GM15510 (cell line): ENCODE results near the gene EFNA5.

ENCODE experiments used
- POLR2A ChIP-seq: IDR thresholded peaks from 3 replicates; pipeline ENCODE4 v1.6.1; 2011; ENCODE audit warnings: borderline replicate concordance; ENCODE audit not compliant: insufficient read length; ENCODE audit errors: extremely low read depth

Gene EFNA5

GRCh38 chr5:107510125-107510524 is 160.6 kb downstream of the EFNA5 start:
- TF ChIP-seq POLR2A: no peak

GRCh38 chr5:107508097-107508496 is 162.6 kb downstream of the EFNA5 start:
- no peak for TF ChIP-seq POLR2A

- no peak for TF ChIP-seq POLR2A
These were observed 164.8 kb downstream of the EFNA5 start for GRCh38 chr5:107505763-107506534.

GRCh38 chr5:107504424-107504823 is 166.3 kb downstream of the EFNA5 start:
- no peak for TF ChIP-seq POLR2A

- TF ChIP-seq POLR2A: no peak
These were observed 168.1 kb downstream of the EFNA5 start for GRCh38 chr5:107502676-107503060.

- TF ChIP-seq POLR2A: no peak
These were observed 168.6 kb downstream of the EFNA5 start for GRCh38 chr5:107501965-107502675.

GRCh38 chr5:107500840-107501239 is 169.9 kb downstream of the EFNA5 start:
- TF ChIP-seq POLR2A: no peak

- TF ChIP-seq POLR2A: no peak
These were observed 170.4 kb downstream of the EFNA5 start for GRCh38 chr5:107500347-107500746.

- TF ChIP-seq POLR2A: no peak
These were observed 171.0 kb downstream of the EFNA5 start for GRCh38 chr5:107499776-107500175.

- TF ChIP-seq POLR2A: no peak
These were observed 171.5 kb downstream of the EFNA5 start for GRCh38 chr5:107499237-107499636.

- TF ChIP-seq POLR2A: no peak
These were observed 174.3 kb downstream of the EFNA5 start for GRCh38 chr5:107496466-107496865.

GRCh38 chr5:107487056-107487542 is 183.6 kb downstream of the EFNA5 start:
- no peak for TF ChIP-seq POLR2A

GRCh38 chr5:107486489-107486888 is 184.2 kb downstream of the EFNA5 start:
- TF ChIP-seq POLR2A: no peak

- TF ChIP-seq POLR2A: no peak
These were observed 185.6 kb downstream of the EFNA5 start for GRCh38 chr5:107485184-107485583.

GRCh38 chr5:107484281-107484680 is 186.5 kb downstream of the EFNA5 start:
- no peak for TF ChIP-seq POLR2A
